A549 treated with RU486 at 1 μM for 4 hours (cell line): Measurements from ENCODE around the gene PRPF40B. TPM values are rescaled to one million over a fixed set of nuclear protein-coding genes. Genes with fewer than 3 reads are reported as not detected.

ENCODE experiments used
- total RNA-seq: library from RNA; stranded (reverse); fragments of 200-300 nt; extraction: Qiagen RNA extraction; gene quantifications from 5 replicates; pipeline ENCODE4 v1.2.3, GENCODE V29; 2022; ENCODE audit warnings: low read depth

The PRPF40B gene
- 4.7 to 8.6 TPM (median 6.7 TPM) in 5 replicates for total RNA-seq

DNA sequence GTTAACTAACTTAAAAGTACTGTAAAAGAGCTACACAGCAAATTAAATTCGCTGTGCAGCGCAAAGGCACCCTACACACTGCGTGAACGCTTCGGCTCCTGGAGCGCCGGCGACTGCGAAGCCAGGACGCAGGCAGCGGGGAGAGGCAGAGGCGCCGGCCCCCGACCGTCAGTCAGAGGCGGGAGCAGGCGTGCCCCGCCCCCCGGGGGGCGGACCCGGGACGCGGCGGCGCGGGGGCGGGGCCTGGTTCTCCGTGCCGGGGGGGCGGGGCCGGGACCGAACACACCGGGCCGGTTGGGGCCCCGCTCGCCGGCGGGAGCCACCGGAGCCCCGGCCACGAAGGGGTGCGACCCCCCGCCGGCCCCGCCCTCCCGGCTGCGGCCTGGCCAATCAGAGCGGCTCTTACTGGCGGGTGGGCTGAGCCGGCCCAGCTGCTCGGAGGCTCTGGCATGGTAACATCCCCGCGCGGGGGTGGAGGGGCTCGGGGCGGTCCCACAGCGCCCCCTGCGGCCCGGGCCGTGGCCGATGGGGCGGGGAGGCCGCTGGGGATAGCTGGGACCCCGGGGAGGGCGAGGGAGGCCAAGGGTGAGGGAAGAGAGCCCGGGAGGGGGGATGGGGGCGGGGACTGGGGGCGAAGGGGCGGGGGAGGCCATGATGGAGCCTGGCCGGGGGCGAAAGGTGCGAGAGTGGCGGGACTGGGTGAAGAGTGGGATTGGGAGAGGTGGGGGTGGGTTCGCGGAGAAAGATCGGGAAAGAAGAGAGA, at the start of gene PRPF40B:
Gene PRPF40B (plus strand): TSS at position 420 of the 763 bp plus-strand sequence. CDS start 30 bp downstream, at position 450.

DNA sequence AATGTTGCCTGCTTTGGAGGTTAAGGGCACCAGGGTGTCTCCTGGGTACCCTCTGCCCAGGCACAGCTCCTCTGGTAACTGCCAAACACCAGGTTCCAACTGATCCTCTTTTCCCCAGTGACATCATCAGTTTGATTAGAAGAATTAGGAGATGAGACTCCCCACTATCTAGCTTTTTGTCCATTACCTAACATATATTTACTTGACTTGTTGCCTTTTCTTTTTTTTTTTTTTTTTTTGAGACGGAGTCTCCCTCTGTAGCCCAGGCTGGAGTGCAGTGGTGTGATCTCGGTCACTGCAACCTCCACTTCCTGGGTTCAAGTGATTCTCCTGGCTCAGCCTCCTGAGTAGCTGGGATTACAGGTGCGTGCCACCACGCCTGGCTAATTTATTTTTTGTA, 17.8 kb upstream of the PRPF40B start, which contains the start of gene FAM186B:
Gene FAM186B (minus strand): TSS at position 101 of the 400 bp plus-strand sequence. CDS start 162 bp downstream, outside the sequence.

Other genes with a start within 250 kb of the PRPF40B start
- 2.1 to 3.3 TPM (median 2.8 TPM) in 5 replicates for gene KCNH3, start 84.5 kb upstream of the PRPF40B start, total RNA-seq
- gene MCRS1, start 55.4 kb upstream of the PRPF40B start, total RNA-seq: 57.8 to 67.8 TPM (median 64.0 TPM) in 5 replicates
- 0.08 to 0.27 TPM (median 0.16 TPM) in 5 replicates for gene FAM186B, start 17.9 kb upstream of the PRPF40B start, total RNA-seq
- gene FMNL3, start 83.8 kb downstream of the PRPF40B start, total RNA-seq: 1.3 to 2.1 TPM (median 2.0 TPM) in 5 replicates
- 394 to 497 TPM (median 481 TPM) in 5 replicates for gene TMBIM6, start 118.0 kb downstream of the PRPF40B start, total RNA-seq
- 6.1 to 8.6 TPM (median 6.9 TPM) in 5 replicates for gene NCKAP5L, start 204.9 kb downstream of the PRPF40B start, total RNA-seq
- 3.6 to 4.7 TPM (median 4.3 TPM) in 5 replicates for gene BCDIN3D, start 219.5 kb downstream of the PRPF40B start, total RNA-seq